ENCODE data around the gene ZBTB7C.

GRCh38 chr18:48390641-48391040 lies 18.5 kb downstream of the ZBTB7C start:
- no peak for TF ChIP-seq POLR2A (IDR thresholded peaks at IDR 0.05)
- no peak for TF ChIP-seq CTCF (IDR thresholded peaks at IDR 0.05)

Measured in body of pancreas (tissue), 4 donors.